NB4 (cell line): ENCODE data around the gene PTS.
"Not testable (repeated sequence)": the region's sequence is repeated elsewhere in the genome, so short reads cannot be mapped to it uniquely, and the experiment has no call there.

Experiments
- DNase-seq: peaks from one replicate; pipeline ENCODE4 v3.0.0; 2010; ENCODE audit warnings: low read depth
- H3K4me3 ChIP-seq: one replicate; pipeline ENCODE4 v1.5.1; 2011; ENCODE audit warnings: mild to moderate bottlenecking, low read depth, low read length, moderate library complexity
- MYC ChIP-seq: IDR thresholded peaks from 2 replicates; pipeline ENCODE4 v1.6.1; 2011; ENCODE audit warnings: low read depth, low read length
- POLR2A ChIP-seq: IDR thresholded peaks from 2 replicates; pipeline ENCODE4 v1.6.1; 2011; ENCODE audit warnings: mild to moderate bottlenecking; ENCODE audit not compliant: insufficient read length; ENCODE audit errors: extremely low read depth
- TF ChIP-seq, protein P1 (sequence below): IDR thresholded peaks from 2 replicates; pipeline ENCODE4 v1.6.1; 2011; ENCODE audit warnings: low read depth, low read length
- TF ChIP-seq, protein P2 (sequence below): IDR thresholded peaks from one replicate; pipeline ENCODE4 v1.5.1; 2012; ENCODE audit warnings: low read depth, low read length

Gene PTS

DNA sequence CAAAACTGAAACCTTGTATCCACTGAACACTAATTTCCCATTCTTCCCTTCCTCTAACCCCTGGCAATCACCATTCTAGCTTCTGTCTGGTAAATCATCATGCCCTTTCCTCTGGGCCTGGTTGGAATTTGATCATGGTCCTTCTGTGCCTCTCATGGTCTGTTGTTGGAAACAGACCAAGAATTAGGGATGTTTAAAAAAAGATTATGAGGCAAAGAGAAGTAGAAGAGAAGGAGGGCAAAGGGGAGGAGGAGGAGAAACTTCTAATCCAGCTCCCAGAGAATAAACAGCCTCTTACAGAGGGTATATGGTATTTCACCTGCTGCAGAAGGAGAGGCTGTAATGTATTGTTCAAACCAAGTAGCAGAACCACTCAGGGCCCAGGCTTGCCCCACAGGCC is 40.3 kb upstream of the PTS start:
- no peak for TF ChIP-seq MYC
- TF ChIP-seq, protein P1, sequence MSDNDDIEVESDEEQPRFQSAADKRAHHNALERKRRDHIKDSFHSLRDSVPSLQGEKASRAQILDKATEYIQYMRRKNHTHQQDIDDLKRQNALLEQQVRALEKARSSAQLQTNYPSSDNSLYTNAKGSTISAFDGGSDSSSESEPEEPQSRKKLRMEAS = no peak
- no peak for TF ChIP-seq POLR2A
- no peak overlapping the region for H3K4me3 ChIP-seq
- no peak for DNase-seq

DNA sequence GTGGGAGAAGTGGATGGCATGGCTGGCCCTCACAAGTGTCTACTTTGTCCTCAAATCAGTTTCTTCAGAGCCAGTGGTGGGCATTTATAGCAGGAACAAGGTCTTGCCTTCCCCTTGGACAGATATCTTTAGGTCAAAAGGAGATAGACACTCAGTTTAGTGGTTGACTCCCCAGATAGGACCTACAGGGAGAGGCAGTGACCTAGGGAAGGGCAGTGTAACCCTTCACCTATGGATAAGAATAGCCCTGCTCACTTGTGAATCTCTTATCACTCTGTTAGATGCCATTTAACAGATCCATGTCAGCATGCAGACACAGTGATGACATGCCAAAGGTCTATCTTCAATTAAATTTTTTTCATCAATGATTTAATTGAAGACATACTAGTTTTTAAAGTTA is 39.9 kb upstream of the PTS start:
- TF ChIP-seq POLR2A (no peak), MYC (no peak)
- TF ChIP-seq, protein P2, sequence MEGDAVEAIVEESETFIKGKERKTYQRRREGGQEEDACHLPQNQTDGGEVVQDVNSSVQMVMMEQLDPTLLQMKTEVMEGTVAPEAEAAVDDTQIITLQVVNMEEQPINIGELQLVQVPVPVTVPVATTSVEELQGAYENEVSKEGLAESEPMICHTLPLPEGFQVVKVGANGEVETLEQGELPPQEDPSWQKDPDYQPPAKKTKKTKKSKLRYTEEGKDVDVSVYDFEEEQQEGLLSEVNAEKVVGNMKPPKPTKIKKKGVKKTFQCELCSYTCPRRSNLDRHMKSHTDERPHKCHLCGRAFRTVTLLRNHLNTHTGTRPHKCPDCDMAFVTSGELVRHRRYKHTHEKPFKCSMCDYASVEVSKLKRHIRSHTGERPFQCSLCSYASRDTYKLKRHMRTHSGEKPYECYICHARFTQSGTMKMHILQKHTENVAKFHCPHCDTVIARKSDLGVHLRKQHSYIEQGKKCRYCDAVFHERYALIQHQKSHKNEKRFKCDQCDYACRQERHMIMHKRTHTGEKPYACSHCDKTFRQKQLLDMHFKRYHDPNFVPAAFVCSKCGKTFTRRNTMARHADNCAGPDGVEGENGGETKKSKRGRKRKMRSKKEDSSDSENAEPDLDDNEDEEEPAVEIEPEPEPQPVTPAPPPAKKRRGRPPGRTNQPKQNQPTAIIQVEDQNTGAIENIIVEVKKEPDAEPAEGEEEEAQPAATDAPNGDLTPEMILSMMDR = no peak
- TF ChIP-seq, protein P1 = no peak
- no peak overlapping the region for H3K4me3 ChIP-seq
- DNase-seq = no peak

DNA sequence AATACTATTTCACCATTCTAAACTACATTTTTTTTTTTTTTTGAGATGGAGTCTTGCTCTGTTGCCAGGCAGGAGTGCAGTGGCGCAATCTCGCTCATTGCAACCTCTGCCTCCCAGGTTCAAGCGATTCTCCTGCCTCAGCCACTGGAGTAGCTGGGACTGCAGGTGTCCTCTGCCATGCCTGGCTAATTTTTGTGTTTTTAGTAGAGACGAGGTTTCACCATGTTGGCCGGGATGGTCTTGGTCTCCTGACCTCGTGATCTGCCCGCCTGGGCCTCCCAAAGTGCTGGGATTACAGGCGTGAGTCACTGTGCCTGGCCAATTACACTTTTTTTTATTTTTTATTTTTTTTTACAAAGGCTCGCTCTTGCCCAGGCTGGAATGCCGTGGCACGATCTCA is 31.1 kb upstream of the PTS start:
- DNase-seq, H3K4me3 ChIP-seq: not testable (repeated sequence)

DNA sequence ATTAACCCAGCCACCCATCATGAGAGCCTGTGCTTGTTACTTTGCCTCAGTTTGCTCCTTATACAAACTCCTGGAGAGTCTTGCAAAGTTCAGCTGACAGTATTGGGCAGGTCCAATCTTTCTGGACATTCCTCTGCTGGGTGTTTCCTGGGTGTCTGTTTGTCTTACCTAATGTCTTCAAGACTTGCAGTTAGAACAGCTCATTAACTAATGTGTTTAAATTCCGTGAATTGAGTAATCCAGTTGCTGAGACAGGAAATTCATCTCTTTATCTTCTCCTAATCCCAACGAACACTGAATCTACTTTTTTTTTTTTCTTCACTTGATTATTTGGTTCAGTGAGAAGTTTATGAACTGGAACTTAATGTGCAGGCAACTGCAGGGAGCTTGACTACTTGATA is 30.3 kb upstream of the PTS start:
- no peak overlapping the region for H3K4me3 ChIP-seq
- TF ChIP-seq POLR2A = no peak
- TF ChIP-seq, protein P1 = no peak
- no peak for TF ChIP-seq MYC
- peak; percentile 23 for DNase-seq

DNA sequence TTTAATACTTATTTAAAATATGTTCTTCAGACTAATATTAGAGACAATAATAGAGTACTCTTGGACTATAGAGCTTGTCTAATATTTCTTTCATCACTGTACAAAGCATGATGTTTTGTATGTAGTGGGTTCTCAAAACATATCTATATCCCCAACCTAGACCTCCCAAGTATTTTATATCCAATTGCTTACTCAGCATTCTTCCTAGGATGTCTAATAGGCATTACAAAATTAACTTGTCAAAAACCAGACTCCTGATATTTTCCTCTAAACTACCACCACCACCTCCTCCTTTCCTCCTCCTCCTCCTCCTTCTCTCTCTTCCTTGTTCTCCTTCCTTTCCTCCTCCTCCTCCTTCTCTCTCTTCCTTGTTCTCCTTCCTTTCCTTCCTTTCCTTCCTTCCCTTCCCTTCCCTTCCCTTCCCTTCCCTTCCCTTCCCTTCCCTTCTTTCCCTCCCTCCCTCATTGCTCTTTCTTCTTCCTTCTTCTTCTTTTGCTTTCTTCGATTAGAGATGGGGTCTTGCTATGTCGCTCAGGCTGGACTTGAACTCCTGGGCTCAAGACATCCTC is 29.6 kb upstream of the PTS start:
- no peak overlapping the region for H3K4me3 ChIP-seq
- DNase-seq = no peak
- TF ChIP-seq MYC (no peak), POLR2A (no peak)
- TF ChIP-seq, protein P2 = no peak
- TF ChIP-seq, protein P1 = no peak

DNA sequence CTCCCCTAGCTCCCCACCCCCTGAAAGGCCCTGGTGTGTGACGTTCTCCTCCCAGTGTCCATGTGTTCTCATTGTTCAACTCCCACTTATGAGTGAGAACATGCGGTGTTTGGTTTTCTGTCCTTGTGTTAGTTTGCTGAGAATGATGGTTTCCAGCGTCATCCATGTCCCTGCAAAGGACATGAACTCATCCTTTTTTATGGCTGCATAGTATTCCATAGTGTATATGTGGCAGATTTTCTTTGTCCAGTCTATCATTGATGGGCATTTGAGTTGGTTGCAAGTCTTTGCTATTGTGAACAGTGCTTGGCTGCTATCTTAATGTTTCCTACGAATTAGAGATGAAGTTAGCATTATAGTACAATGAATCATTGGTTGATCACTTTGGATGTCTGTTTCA is 27.1 kb upstream of the PTS start:
- not testable (repeated sequence) for DNase-seq

DNA sequence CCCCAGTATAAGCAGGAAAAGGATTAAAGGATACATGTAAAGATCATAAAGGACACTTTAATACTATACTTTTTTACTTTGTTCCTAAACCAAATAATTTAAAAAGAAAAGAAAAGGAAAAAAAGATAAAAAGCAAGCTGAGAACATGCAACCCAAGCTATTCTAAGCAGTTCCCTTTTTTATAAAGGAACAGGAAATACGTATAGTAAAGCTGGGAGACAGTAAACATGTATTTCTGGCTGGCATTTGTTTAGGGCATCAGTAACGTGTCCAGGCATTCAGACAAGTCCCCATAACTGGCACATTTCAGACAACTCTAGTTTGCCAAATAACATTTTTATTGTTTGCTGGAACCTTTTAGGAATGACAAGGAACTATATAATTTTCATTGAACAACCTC is 26.0 kb upstream of the PTS start:
- H3K4me3 ChIP-seq = no peak overlapping the region
- TF ChIP-seq, protein P1 = no peak
- no peak for TF ChIP-seq MYC
- DNase-seq = peak; percentile 22

More for the DNA sequence above, 27.1 kb upstream of the PTS start:
- not testable (repeated sequence) for H3K4me3 ChIP-seq

DNA sequence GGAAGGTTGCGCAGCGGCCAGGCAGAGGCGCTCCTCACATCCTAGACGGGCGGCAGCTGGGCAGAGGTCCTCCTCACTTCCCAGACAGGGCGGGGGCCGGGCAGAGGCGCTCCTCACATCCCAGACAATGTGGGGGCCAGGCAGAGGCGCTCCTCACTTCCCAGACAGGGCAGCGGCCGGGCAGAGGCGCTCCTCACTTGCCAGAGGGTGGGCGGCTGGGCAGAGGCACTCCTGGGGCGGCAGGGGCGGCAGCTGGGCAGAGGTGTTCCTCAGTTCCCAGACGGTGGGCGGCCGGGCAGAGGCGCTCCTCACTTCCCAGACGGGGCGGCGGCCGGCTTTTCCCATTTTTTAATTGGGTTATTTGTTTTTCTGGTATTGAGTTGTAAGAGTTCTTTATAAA is 20.2 kb upstream of the PTS start:
- DNase-seq = no peak
- no peak overlapping the region for H3K4me3 ChIP-seq

More for the DNA sequence above, 20.2 kb upstream of the PTS start:
- TF ChIP-seq MYC (no peak), POLR2A (no peak)
- TF ChIP-seq, protein P1 = no peak
- TF ChIP-seq, protein P2 = no peak
